Transverse colon (tissue), 4 donors: ENCODE results near the gene MMP21. TPM values are rescaled to one million over a fixed set of nuclear protein-coding genes. Genes with fewer than 3 reads are reported as not detected.

ENCODE experiments used
- DNase-seq: peaks from one replicate; pipeline ENCODE4 v3.0.0-alpha.2; 2019
- H3K27ac ChIP-seq, 4 donors: fragments of 200-600 bp; sonication (generic); 2 replicates each; pipeline ENCODE4 v1.5.1; 2016 to 2018; ENCODE audit warnings: inconsistent platforms in 4 of 4
- H3K27me3 ChIP-seq: fragments of 200-600 bp; sonication (generic); 2 replicates; pipeline ENCODE4 v1.5.1; 2017; ENCODE audit warnings: inconsistent platforms
- H3K36me3 ChIP-seq, 4 donors: fragments of 200-600 bp; sonication (generic); 2 replicates each; pipeline ENCODE4 v1.5.1; 2017 to 2019; ENCODE audit warnings: inconsistent platforms in 4 of 4
- H3K4me1 ChIP-seq, 4 donors: fragments of 200-600 bp; sonication (generic); 2 replicates each; pipeline ENCODE4 v1.5.1; 2017 to 2020; ENCODE audit warnings: inconsistent platforms in 4 of 4
- H3K4me3 ChIP-seq, 4 donors: fragments of 200-600 bp; sonication (generic); 1 replicate in 1 of 4; 2 replicates in 3 of 4; pipeline versions ENCODE4 v1.5.1 to v1.6.1; 2017 to 2019; ENCODE audit warnings: inconsistent platforms in 4 of 4
- H3K9me3 ChIP-seq, 2 donors: fragments of 200-600 bp; sonication (generic); 2 replicates each; pipeline ENCODE4 v1.5.1; 2017 to 2019; ENCODE audit warnings: inconsistent platforms in 2 of 2
- EP300 ChIP-seq: sonication (generic); formaldehyde crosslinking; IDR thresholded peaks from one replicate; pipeline ENCODE4 v1.6.1; 2017; ENCODE audit warnings: antibody characterized with exemption, low read depth
- POLR2A ChIP-seq: fragments of 450-650 bp; IDR thresholded peaks from one replicate; pipeline ENCODE4 v1.6.1; 2016; ENCODE audit warnings: antibody characterized with exemption, mild to moderate bottlenecking, moderate library complexity
- POLR2AphosphoS5 ChIP-seq, 3 donors: sonication (generic); formaldehyde crosslinking; IDR thresholded peaks; one replicate each; pipeline ENCODE4 v1.6.1; 2016; ENCODE audit warnings: antibody characterized with exemption in 3 of 3
- WGBS, 2 donors: methylation state at CpG; one replicate each; pipeline ENCODE4 v1.1.5; 2018; ENCODE audit warnings: low coverage in 1 of 2; 5-methylcytosine and 5-hydroxymethylcytosine counted together
- in situ Hi-C, 4 donors: fragments of 200-750 bp; cut with MboI; loops; one replicate each; pipeline versions ENCODE4 v1.15.0 to v1.15.1; 2017; ENCODE audit warnings: low sequenced_read_pairs in 3 of 4, low pct_ligation_motif_present in 1 of 4, low pct_unique_long_range_greater_than_20kb in 1 of 4
- intact Hi-C: fragments of 100-400 bp; cut with DNase I; formaldehyde crosslinking; loops from one replicate; pipeline ENCODE4 v1.15.1; 2023; ENCODE audit warnings: low total_unique reads
- total RNA-seq, 4 donors: library from RNA; depleted of rRNA; stranded (reverse); fragments of >200 nt; gene quantifications; one replicate each; pipeline ENCODE4 v1.1.0, GENCODE V29; 2016
- TF ChIP-seq, protein P1 (sequence below), 5 experiments: fragments of 200-600 bp in 3 of 5; fragments of 450-650 bp in 2 of 5; sonication (generic) in 3 of 5; IDR thresholded peaks; 1 replicate in 2 of 5; 2 replicates in 3 of 5; pipeline ENCODE4 v1.5.1; 2016 to 2017; ENCODE audit warnings: antibody characterized with exemption in 5 of 5, inconsistent platforms in 3 of 5, mild to moderate bottlenecking in 2 of 5, moderate library complexity in 1 of 5

MMP21 gene
- total RNA-seq, 4 donors from 2014 or later = 0.16 to 1.00 TPM; not detected in 2

- Histone ChIP-seq H3K27ac (no peak overlapping the region), H3K27me3 (no peaks in the 10 kb centered on the region), H3K4me3 (no peak overlapping the region), H3K4me1 (no peaks in the 10 kb centered on the region), H3K36me3 (no peaks in the 10 kb centered on the region), H3K9me3 (no peaks in the 10 kb centered on the region)
- no peak for DNase-seq
- TF ChIP-seq, protein P1, sequence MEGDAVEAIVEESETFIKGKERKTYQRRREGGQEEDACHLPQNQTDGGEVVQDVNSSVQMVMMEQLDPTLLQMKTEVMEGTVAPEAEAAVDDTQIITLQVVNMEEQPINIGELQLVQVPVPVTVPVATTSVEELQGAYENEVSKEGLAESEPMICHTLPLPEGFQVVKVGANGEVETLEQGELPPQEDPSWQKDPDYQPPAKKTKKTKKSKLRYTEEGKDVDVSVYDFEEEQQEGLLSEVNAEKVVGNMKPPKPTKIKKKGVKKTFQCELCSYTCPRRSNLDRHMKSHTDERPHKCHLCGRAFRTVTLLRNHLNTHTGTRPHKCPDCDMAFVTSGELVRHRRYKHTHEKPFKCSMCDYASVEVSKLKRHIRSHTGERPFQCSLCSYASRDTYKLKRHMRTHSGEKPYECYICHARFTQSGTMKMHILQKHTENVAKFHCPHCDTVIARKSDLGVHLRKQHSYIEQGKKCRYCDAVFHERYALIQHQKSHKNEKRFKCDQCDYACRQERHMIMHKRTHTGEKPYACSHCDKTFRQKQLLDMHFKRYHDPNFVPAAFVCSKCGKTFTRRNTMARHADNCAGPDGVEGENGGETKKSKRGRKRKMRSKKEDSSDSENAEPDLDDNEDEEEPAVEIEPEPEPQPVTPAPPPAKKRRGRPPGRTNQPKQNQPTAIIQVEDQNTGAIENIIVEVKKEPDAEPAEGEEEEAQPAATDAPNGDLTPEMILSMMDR (IDR thresholded peaks at IDR 0.05) = no peak
- TF ChIP-seq POLR2AphosphoS5 (IDR thresholded peaks at IDR 0.05) (no peak), POLR2A (no peak), EP300 (no peak)
- WGBS, 2 donors = 54 to 70% methylated on average over 4 to 5 of the region's 5 CpGs
- intact Hi-C loops = no loop called here
- in situ Hi-C loops = no loop called here
Measured at GRCh38 chr10:125778556-125778955, 2.9 kb upstream of the MMP21 start.

DNA sequence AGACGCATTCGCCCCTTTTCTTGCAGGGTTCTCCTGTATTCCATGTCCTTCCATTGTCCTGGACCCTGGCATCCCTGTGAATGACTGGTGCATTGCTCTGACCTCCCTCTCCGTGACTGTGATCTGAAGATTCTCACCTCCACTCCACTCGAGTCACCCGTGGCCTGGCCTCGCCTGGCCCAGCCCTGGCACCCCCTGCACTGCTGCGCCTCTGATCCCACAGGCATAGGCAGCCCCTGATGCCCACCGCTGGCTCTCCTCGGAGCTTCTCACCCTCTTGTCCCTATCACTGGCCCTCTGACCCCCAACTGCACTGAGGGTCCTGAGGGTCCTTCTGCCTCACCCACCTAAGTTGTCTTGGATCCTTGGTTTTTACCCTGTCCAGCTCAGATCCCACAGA, 2.2 kb upstream of the MMP21 start:
- H3K9me3 ChIP-seq = no peaks in the 10 kb centered on the region
- no peaks in the 10 kb centered on the region for H3K27me3 ChIP-seq
- no peak overlapping the region for H3K27ac ChIP-seq
- DNase-seq = no peak
- H3K36me3 ChIP-seq = no peaks in the 10 kb centered on the region
- in situ Hi-C loops (no loop called here), intact Hi-C loops (no loop called here)
- H3K4me1 ChIP-seq = no peaks in the 10 kb centered on the region
- no peak overlapping the region for H3K4me3 ChIP-seq
- WGBS, 2 donors = 78 to 92% methylated on average over 5 to 9 of the region's 9 CpGs
- TF ChIP-seq EP300 (no peak), POLR2A (no peak), POLR2AphosphoS5 (IDR thresholded peaks at IDR 0.05) (no peak)
- TF ChIP-seq, protein P1 (IDR thresholded peaks at IDR 0.05) = no peak

DNA sequence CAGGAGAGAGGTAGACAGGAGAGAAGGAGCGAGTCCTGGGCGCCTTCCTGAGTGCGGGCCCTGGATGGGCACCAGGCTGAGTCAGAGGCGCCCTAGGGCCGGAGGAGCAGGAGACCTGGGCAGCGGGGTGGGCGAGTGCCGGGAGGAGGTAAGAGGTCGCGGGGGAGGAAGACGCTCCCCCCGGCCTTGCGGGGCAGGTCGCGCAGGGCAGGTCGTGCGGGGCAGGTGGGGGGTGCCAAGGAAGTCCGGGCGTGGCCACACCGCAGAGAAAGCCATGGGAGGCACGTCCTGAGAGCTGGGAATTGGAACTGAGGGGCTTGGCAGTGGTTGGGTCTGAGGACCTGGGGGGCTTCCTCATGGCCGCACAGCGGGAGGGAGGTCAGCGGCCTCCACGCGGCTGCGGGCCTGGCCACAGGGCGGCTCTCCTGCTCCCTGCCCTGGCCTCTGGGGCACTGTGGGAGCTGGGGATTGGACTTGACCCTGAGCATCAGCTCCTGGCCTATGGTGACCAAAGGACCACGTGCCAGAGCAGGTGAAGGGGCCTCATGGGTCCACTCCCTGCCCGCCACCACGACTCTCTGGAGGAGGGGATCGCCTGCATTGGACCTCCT, 935 bp downstream of the MMP21 start:
- TF ChIP-seq, protein P1 (IDR thresholded peaks at IDR 0.05) = no peak
- TF ChIP-seq POLR2A = no peak
- no peak for TF ChIP-seq POLR2AphosphoS5 (IDR thresholded peaks at IDR 0.05)
- no peak for TF ChIP-seq EP300
- intact Hi-C loops (no loop called here), in situ Hi-C loops (no loop called here)
- Histone ChIP-seq H3K36me3 (no peaks in the 10 kb centered on the region), H3K4me3 (no peak overlapping the region), H3K27ac (no peak overlapping the region), H3K27me3 (no peaks in the 10 kb centered on the region), H3K9me3 (no peaks in the 10 kb centered on the region), H3K4me1 (no peaks in the 10 kb centered on the region)
- WGBS, 2 donors = 77 to 89% methylated on average over 10 to 32 of the region's 32 CpGs
- no peak for DNase-seq

DNA sequence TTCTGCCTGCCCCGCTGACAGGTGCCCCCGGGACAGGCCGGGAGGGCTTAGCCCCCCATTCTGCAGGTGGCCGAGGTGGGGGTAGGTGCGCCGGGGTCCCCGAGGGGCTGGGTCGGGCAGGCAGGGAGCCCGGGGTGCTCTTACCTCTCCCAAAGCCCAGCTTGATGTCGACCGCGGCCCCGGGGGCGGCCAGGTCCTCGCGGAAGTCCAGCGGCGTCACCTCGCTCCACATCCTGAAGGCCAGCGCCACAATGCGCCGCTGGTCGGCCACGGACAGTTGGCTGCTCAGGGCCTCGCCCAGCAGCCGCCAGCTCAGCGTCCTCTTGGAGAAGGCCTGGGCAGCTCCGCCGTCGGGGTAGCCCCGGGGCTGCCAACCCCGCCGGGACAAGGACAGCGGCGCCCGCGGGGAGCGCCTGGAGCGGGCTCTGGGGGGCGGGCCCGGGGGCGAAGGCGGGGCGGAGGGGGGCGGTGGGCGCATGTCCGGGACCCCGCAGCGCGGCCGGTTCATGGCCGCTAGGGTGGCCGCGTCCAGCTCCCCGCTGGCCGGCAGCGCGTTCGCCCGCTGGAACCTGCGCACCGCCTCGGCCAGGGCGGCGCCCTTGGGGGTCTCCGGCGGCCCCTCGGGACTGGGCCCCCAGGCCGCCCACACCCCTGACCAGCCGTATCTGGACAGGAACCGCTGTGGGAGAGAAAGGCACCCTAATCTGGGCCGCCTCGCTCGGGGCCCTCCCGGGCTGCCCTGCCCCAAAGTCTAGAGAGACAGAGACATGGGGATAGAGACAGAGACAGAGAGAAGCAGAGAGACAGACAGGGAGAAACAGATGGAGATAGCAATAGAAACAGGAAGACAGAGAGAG, 1.7 kb downstream of the MMP21 start:
- in situ Hi-C loops (no loop called here), intact Hi-C loops (no loop called here)
- TF ChIP-seq POLR2AphosphoS5 (IDR thresholded peaks at IDR 0.05) (no peak), POLR2A (no peak), EP300 (no peak)
- TF ChIP-seq, protein P1 (IDR thresholded peaks at IDR 0.05) = no peak
- no peak for DNase-seq
- Histone ChIP-seq H3K27me3 (no peaks in the 10 kb centered on the region), H3K36me3 (no peaks in the 10 kb centered on the region), H3K4me3 (no peak overlapping the region), H3K4me1 (peaks cover 0 to 2% (median 0%) of the 10 kb centered on the region in 4 donors), H3K9me3 (no peaks in the 10 kb centered on the region), H3K27ac (no peak overlapping the region)
- 92% methylated on average over 58 of the region's 75 CpGs; no CpG with 5 or more reads in 1 of the 2 donors for WGBS, 2 donors
